GM13977 (cell line): ENCODE results near the gene MARS1.
"Not testable (repeated sequence)": the region's sequence is repeated elsewhere in the genome, so short reads cannot be mapped to it uniquely, and the experiment has no call there.

Experiments
- DNase-seq: peaks from one replicate; pipeline ENCODE4 v3.0.0; 2012; ENCODE audit warnings: low spot score
- CTCF ChIP-seq: IDR thresholded peaks from 2 replicates; pipeline ENCODE4 v1.5.1; 2012; ENCODE audit warnings: mild to moderate bottlenecking, control low read depth; ENCODE audit not compliant: insufficient read depth; ENCODE audit errors: extremely low read depth, missing control alignments
- in situ Hi-C: fragments of 300-500 bp; cut with MboI; formaldehyde crosslinking; loops from one replicate; pipeline ENCODE4 v1.12.0; 2022; ENCODE audit warnings: low sequenced_read_pairs, low pct_unique_long_range_greater_than_20kb, mixed read lengths, inconsistent platforms; ENCODE audit not compliant: unreplicated experiment

Gene MARS1

GRCh38 chr12:57513266-57513665 is 25.4 kb downstream of the MARS1 start:
- TF ChIP-seq CTCF, result no peak
- in situ Hi-C loops, result no loop called here
- DNase-seq, result no peak

- DNase-seq, in situ Hi-C loops: not testable (repeated sequence)
Observed at GRCh38 chr12:57513677-57514076, 25.8 kb downstream of the MARS1 start.

- DNase-seq, in situ Hi-C loops: not testable (repeated sequence)
Observed at GRCh38 chr12:57514246-57514645, 26.4 kb downstream of the MARS1 start.

- in situ Hi-C loops, result no loop called here
- DNase-seq, result no peak
- TF ChIP-seq CTCF, result no peak
Observed at GRCh38 chr12:57514720-57515407, 27.0 kb downstream of the MARS1 start.

GRCh38 chr12:57515408-57515933 is 27.6 kb downstream of the MARS1 start:
- in situ Hi-C loops, result no loop called here
- TF ChIP-seq CTCF, result no peak

GRCh38 chr12:57515934-57516541 is 28.2 kb downstream of the MARS1 start:
- in situ Hi-C loops, result no loop called here
- DNase-seq, result no peak
- TF ChIP-seq CTCF, result no peak

More at GRCh38 chr12:57515408-57515933, 27.6 kb downstream of the MARS1 start:
- DNase-seq, result no peak

- DNase-seq, result no peak
- TF ChIP-seq CTCF, result no peak
- in situ Hi-C loops, result no loop called here
Observed at GRCh38 chr12:57516617-57517153, 28.8 kb downstream of the MARS1 start.
